NB4 (cell line): ENCODE measurements around the gene TJP1.
"Not testable (repeated sequence)": the region's sequence is repeated elsewhere in the genome, so short reads cannot be mapped to it uniquely, and the experiment has no call there.

Experiments
- DNase-seq: peaks from one replicate; pipeline ENCODE4 v3.0.0; 2010; ENCODE audit warnings: low read depth
- H3K4me3 ChIP-seq: one replicate; pipeline ENCODE4 v1.5.1; 2011; ENCODE audit warnings: mild to moderate bottlenecking, low read depth, low read length, moderate library complexity
- MYC ChIP-seq: IDR thresholded peaks from 2 replicates; pipeline ENCODE4 v1.6.1; 2011; ENCODE audit warnings: low read depth, low read length
- POLR2A ChIP-seq: IDR thresholded peaks from 2 replicates; pipeline ENCODE4 v1.6.1; 2011; ENCODE audit warnings: mild to moderate bottlenecking; ENCODE audit not compliant: insufficient read length; ENCODE audit errors: extremely low read depth
- TF ChIP-seq, protein P1 (sequence below): IDR thresholded peaks from 2 replicates; pipeline ENCODE4 v1.6.1; 2011; ENCODE audit warnings: low read depth, low read length
- TF ChIP-seq, protein P2 (sequence below): IDR thresholded peaks from one replicate; pipeline ENCODE4 v1.5.1; 2012; ENCODE audit warnings: low read depth, low read length

Gene TJP1

GRCh38 chr15:29736012-29736743, 86.1 kb downstream of the TJP1 start:
- no peak overlapping the region for H3K4me3 ChIP-seq
- DNase-seq = no peak
- TF ChIP-seq, protein P1, sequence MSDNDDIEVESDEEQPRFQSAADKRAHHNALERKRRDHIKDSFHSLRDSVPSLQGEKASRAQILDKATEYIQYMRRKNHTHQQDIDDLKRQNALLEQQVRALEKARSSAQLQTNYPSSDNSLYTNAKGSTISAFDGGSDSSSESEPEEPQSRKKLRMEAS = no peak
- TF ChIP-seq MYC (no peak), POLR2A (no peak)
- TF ChIP-seq, protein P2, sequence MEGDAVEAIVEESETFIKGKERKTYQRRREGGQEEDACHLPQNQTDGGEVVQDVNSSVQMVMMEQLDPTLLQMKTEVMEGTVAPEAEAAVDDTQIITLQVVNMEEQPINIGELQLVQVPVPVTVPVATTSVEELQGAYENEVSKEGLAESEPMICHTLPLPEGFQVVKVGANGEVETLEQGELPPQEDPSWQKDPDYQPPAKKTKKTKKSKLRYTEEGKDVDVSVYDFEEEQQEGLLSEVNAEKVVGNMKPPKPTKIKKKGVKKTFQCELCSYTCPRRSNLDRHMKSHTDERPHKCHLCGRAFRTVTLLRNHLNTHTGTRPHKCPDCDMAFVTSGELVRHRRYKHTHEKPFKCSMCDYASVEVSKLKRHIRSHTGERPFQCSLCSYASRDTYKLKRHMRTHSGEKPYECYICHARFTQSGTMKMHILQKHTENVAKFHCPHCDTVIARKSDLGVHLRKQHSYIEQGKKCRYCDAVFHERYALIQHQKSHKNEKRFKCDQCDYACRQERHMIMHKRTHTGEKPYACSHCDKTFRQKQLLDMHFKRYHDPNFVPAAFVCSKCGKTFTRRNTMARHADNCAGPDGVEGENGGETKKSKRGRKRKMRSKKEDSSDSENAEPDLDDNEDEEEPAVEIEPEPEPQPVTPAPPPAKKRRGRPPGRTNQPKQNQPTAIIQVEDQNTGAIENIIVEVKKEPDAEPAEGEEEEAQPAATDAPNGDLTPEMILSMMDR = no peak

DNA sequence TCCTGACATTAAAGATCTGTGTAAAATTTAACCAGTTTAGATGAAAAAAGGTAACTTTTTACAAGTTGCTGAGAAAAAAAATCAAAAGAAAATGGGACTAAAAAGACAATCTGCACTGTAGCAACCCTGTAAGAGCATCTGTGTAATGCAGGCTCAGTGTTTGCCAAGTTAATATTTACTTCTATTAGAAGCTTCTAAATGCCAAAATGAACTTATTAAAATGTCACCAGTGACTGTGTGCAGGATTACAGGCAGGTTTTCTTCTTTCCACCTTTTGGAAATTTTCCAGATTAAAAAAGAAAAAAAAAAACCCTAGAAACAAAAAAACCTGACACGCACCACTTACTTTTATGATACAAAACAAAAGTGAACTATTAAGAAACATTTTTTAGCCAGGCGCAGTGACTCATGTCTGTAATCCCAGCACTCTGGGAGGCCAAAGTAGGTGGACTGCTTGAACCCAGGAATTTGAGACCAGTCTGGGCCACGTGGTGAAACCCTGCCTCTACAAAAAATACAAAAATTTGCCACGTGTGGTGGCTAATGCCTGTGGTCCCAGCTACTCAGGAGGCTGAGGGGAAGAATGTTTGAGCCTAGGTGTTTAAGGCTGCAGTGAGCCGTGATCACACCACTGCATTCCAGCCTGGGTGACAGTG, 87.2 kb downstream of the TJP1 start:
- H3K4me3 ChIP-seq = no peak overlapping the region
- DNase-seq = no peak
- TF ChIP-seq, protein P2 = no peak
- TF ChIP-seq POLR2A (no peak), MYC (no peak)
- TF ChIP-seq, protein P1 = no peak

- H3K4me3 ChIP-seq = no peak overlapping the region
- DNase-seq = no peak
- TF ChIP-seq, protein P2 = no peak
- TF ChIP-seq, protein P1 = no peak
- TF ChIP-seq MYC = no peak
- no peak for TF ChIP-seq POLR2A
Measured at GRCh38 chr15:29731865-29732264, 90.4 kb downstream of the TJP1 start.

DNA sequence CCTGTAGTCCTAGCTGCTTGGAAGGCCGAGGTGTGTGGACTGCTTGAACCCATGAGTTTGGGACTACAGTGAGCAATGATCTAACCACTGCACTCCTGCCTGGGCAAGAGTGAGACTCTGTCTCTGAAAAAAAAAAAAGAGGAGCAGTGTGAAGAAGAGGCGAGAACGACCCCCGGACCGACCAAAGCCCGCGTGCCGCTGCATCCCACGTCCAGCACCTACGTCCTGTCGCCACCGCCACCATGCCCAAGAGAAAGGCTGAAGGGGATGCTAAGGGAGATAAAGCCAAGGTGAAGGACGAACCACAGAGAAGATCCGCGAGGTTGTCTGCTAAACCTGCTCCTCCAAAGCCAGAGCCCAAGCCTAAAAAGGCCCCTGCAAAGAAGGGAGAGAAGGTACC, 91.8 kb downstream of the TJP1 start:
- DNase-seq = not testable (repeated sequence)

DNA sequence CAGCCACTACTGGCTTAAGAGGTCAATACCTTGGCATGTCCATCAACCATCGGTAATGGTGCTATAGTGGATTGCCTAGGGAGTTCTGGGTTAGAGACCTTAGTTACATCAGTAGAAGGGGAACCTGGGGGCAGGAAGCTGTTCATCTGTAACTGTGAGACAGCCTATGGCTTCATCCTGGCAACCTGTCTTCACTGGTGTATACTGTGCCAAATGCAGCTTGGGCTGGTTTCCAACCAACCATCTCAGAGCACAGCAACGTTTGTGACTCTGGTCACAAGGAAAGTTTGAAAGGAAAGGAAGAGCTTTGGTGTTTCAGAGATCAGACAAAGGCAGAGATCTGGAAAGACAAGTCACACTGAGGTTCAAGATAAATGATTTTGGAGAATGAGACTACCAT, 93.8 kb downstream of the TJP1 start:
- DNase-seq = no peak
- H3K4me3 ChIP-seq = no peak overlapping the region
- TF ChIP-seq, protein P2 = no peak
- TF ChIP-seq, protein P1 = no peak
- TF ChIP-seq POLR2A (no peak), MYC (no peak)

More for the DNA sequence above, 91.8 kb downstream of the TJP1 start:
- not testable (repeated sequence) for H3K4me3 ChIP-seq

GRCh38 chr15:29727871-29728270, 94.4 kb downstream of the TJP1 start:
- no peak for DNase-seq
- H3K4me3 ChIP-seq = no peak overlapping the region
- no peak for TF ChIP-seq MYC
- TF ChIP-seq, protein P2 = no peak
- TF ChIP-seq, protein P1 = no peak
- no peak for TF ChIP-seq POLR2A
